Ovary (tissue), 3 donors: Measurements from ENCODE around the gene CCDC136.

Experiments
- CTCF ChIP-seq, 3 donors: fragments of 450-650 bp in 2 of 3; fragments of 200-600 bp in 1 of 3; IDR thresholded peaks; one replicate each; pipeline versions ENCODE4 v1.5.1 to v1.8.0; 2016 to 2022; ENCODE audit warnings: antibody characterized with exemption in 3 of 3, mild to moderate bottlenecking in 1 of 3
- EP300 ChIP-seq: sonication (generic); formaldehyde crosslinking; IDR thresholded peaks from one replicate; pipeline ENCODE4 v1.6.1; 2017; ENCODE audit warnings: antibody characterized with exemption
- donor health status: DM: no; HTN: no; CAD: no.

- TF ChIP-seq CTCF (IDR thresholded peaks at IDR 0.05): no peak
- TF ChIP-seq EP300: no peak
Measured at GRCh38 chr7:128744366-128744905, 47.3 kb upstream of the CCDC136 start.
